OCI-LY3 (cell line): ENCODE data around the gene TH.

Experiments used
- H2AFZ ChIP-seq: fragments of 200-600, 300-600 bp; shearing (Covaris generic); 2 replicates; pipeline ENCODE4 v1.6.0; 2014; ENCODE audit warnings: antibody characterized with exemption, low read depth, low read length
- H3K27ac ChIP-seq: fragments of 200-600, 300-600 bp; sonication (generic); 2 replicates; pipeline ENCODE4 v1.5.1; 2014; ENCODE audit warnings: mild to moderate bottlenecking, low read length, moderate library complexity, mixed read lengths
- H3K27me3 ChIP-seq: fragments of 200-600, 300-600 bp; sonication (generic); 2 replicates; pipeline ENCODE4 v1.6.1; 2014; ENCODE audit warnings: low read depth, low read length, mixed read lengths
- H3K36me3 ChIP-seq: fragments of 200-600, 300-600 bp; sonication (generic); replicated peaks from 2 replicates; pipeline ENCODE3; 2014; ENCODE audit warnings: low read depth, low read length, mixed read lengths
- H3K4me1 ChIP-seq: fragments of 300-600, 200-600 bp; sonication (generic); 2 replicates; pipeline ENCODE4 v1.6.1; 2014; ENCODE audit warnings: low read length, mixed read lengths
- H3K4me2 ChIP-seq: fragments of 200-600, 300-600 bp; sonication (generic); 2 replicates; pipeline ENCODE4 v1.6.1; 2014; ENCODE audit warnings: low read length, mixed read lengths
- H3K4me3 ChIP-seq: fragments of 300-600, 200-600 bp; sonication (generic); 2 replicates; pipeline ENCODE4 v1.5.1; 2014; ENCODE audit warnings: antibody characterized with exemption, mild to moderate bottlenecking, low read length, moderate library complexity
- H3K79me2 ChIP-seq: fragments of 300-600, 200-600 bp; shearing (Covaris generic); 2 replicates; pipeline ENCODE4 v1.6.1; 2014; ENCODE audit warnings: mild to moderate bottlenecking, low read length, mixed read lengths
- H3K9ac ChIP-seq: fragments of 300-600, 200-600 bp; shearing (Covaris generic); 2 replicates; pipeline ENCODE4 v1.6.0; 2014; ENCODE audit warnings: mild to moderate bottlenecking, low read length, moderate library complexity
- H3K9me3 ChIP-seq: fragments of 200-600, 300-600 bp; shearing (Covaris generic); 2 replicates; pipeline ENCODE4 v1.6.1; 2014; ENCODE audit warnings: low read length, mixed read lengths; ENCODE audit not compliant: insufficient read depth
- H4K20me1 ChIP-seq: fragments of 200-600, 300-600 bp; sonication (generic); 2 replicates; pipeline ENCODE4 v1.6.1; 2016; ENCODE audit warnings: low read length, mixed read lengths; ENCODE audit not compliant: insufficient read depth
- EZH2phosphoT487 ChIP-seq: fragments of 200-600 bp; shearing (Covaris generic); IDR thresholded peaks from 2 replicates; pipeline ENCODE4 v1.6.1; 2018; ENCODE audit warnings: antibody characterized with exemption, mixed run types, low read depth
- TF ChIP-seq, protein P1 (sequence below): fragments of 200-600, 300-600 bp; sonication (generic); IDR thresholded peaks from 2 replicates; pipeline ENCODE4 v1.5.1; 2014; ENCODE audit warnings: antibody characterized with exemption, low read length, low read depth

TH gene

DNA sequence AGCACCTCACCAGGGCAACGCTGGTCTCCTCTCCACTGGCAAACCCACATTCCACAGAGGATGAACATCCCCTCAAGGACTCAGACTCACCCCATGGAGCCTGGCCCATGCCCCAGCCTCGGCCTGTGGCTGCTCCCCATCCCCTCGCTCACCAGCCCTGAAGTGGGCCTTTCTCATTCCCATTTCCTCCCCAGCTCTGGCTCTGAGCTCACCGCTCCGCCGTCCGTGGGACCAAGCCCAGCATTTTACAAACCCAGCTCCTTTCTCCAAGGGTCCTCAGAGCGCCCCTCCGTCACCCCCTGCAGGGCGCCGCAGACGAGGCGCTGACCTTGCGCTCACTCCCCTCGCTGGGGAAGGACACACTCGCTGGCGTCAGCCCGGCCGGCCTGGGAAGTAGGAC is 25.6 kb downstream of the TH start:
- no peak overlapping the region for H3K4me2 ChIP-seq
- H3K4me1 ChIP-seq, result peaks cover 38% of the 10 kb centered on the region
- TF ChIP-seq, protein P1, sequence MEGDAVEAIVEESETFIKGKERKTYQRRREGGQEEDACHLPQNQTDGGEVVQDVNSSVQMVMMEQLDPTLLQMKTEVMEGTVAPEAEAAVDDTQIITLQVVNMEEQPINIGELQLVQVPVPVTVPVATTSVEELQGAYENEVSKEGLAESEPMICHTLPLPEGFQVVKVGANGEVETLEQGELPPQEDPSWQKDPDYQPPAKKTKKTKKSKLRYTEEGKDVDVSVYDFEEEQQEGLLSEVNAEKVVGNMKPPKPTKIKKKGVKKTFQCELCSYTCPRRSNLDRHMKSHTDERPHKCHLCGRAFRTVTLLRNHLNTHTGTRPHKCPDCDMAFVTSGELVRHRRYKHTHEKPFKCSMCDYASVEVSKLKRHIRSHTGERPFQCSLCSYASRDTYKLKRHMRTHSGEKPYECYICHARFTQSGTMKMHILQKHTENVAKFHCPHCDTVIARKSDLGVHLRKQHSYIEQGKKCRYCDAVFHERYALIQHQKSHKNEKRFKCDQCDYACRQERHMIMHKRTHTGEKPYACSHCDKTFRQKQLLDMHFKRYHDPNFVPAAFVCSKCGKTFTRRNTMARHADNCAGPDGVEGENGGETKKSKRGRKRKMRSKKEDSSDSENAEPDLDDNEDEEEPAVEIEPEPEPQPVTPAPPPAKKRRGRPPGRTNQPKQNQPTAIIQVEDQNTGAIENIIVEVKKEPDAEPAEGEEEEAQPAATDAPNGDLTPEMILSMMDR, result no peak
- no peak for TF ChIP-seq EZH2phosphoT487
- H3K27me3 ChIP-seq, result peaks cover 89% of the 10 kb centered on the region
- H3K79me2 ChIP-seq, result no peaks in the 10 kb centered on the region
- H3K9me3 ChIP-seq, result no peaks in the 10 kb centered on the region
- H3K36me3 ChIP-seq, result no peaks in the 10 kb centered on the region
- no peak overlapping the region for H3K27ac ChIP-seq
- H3K4me3 ChIP-seq, result no peak overlapping the region
- no peak overlapping the region for H3K9ac ChIP-seq
- H4K20me1 ChIP-seq, result no peaks in the 10 kb centered on the region
- H2AFZ ChIP-seq, result no peak overlapping the region

DNA sequence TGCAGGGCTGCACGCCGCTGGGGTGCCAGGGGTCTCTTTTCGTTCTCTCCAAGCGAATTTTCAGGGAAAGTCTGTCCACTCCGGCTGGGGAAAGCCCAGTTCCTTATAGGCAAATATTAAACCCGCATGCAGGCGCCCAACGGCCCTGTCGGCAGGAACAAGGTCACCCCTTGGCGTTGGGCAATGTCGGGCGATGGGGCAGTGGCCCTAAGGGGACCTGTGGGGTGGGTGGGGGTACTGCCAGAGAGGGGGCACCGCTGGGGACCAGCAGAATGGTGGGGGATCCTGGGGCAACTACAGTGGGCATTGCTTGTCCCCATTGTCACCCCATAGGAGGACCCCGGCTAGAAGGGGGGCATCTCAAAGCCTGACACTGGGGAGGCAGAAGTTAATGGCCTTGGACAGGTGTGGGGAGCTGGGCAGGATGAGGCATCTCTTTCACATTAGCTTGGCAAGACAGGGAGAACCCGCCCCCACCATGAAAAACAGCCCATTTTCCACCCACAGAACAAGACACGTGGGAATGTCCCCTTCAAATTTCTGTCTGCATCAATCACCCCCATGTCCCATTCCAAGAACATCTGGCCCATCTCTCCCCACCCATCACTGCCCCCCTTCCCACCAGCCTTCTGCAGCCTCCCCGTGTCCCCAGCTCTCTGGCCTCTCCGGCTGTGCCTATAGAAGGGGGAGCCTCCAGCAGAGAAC is 26.9 kb downstream of the TH start:
- H3K27me3 ChIP-seq, result peaks cover 78% of the 10 kb centered on the region
- no peaks in the 10 kb centered on the region for H3K9me3 ChIP-seq
- peak overlapping the region; percentile 67 for H3K4me3 ChIP-seq
- TF ChIP-seq, protein P1, result no peak
- no peak for TF ChIP-seq EZH2phosphoT487
- no peaks in the 10 kb centered on the region for H3K36me3 ChIP-seq
- no peak overlapping the region for H3K27ac ChIP-seq
- H2AFZ ChIP-seq, result no peak overlapping the region
- peaks cover 39% of the 10 kb centered on the region for H3K4me1 ChIP-seq
- H3K9ac ChIP-seq, result no peak overlapping the region
- no peaks in the 10 kb centered on the region for H4K20me1 ChIP-seq
- H3K79me2 ChIP-seq, result no peaks in the 10 kb centered on the region
- peak overlapping the region; percentile 52 for H3K4me2 ChIP-seq

DNA sequence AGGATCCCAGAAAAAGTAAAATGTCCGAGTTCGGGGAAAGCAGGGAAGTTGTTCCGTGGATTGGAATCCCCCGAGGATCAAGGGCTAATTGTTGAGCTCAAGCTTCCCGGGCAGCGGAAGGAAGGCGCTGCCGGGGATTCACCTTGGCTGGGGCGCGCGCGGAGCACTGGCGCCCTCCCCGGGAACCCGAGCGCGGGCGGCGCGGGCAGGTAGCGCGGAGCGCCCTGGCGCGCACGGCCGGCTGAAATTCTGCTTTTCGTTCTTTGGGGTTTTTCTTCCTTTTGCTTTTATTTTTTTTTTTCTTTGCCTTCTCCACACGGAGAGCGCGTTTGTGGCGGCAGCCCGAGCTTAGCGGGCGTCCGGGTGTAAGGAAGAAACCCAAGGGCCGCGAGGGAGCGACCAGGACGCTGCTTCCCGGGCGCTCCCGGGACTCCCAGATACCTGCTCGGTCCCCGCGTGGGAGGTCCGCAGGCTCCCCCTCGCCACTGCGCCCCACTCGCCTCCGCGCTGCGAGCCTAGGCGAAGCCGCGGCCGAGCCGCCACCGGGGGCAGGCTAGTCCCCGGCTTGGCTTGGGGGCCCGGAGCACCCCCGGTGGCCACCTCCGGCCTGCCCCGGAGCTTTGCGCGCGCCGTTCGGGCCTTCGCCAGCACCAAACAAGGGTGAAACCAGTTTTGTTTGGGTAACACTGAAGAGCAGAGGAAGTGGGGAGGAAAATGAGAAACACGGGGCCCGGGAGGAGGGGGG is 27.6 kb downstream of the TH start:
- Histone ChIP-seq H3K4me3 (peak overlapping the region; percentile 67), H3K9me3 (no peaks in the 10 kb centered on the region), H4K20me1 (no peaks in the 10 kb centered on the region), H3K27me3 (peaks cover 71% of the 10 kb centered on the region), H3K4me2 (peak overlapping the region; percentile 52), H3K4me1 (peaks cover 39% of the 10 kb centered on the region), H3K36me3 (no peaks in the 10 kb centered on the region), H2AFZ (no peak overlapping the region), H3K9ac (peak overlapping the region; percentile 16; the same call in 1 of the 2 replicates), H3K27ac (no peak overlapping the region), H3K79me2 (no peaks in the 10 kb centered on the region)
- no peak for TF ChIP-seq EZH2phosphoT487
- TF ChIP-seq, protein P1, result peak; percentile 30; the same call in 1 of the 2 replicates

DNA sequence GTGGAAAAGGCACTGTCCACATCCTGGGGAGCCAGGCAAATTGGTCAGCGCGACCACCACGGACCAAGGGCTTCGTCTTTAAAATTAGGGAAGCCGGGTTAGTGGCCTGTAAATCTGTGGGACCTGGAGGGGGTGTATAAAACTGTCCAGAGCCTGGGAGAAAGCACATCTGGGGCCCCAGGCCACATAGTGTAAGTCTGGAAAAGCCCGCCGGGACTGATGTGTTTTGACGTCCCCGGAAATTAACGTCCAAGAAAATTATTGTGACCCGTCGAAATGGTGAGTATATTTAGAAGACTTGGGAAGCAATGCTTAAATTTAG is 28.2 kb downstream of the TH start:
- Histone ChIP-seq H2AFZ (no peak overlapping the region), H3K79me2 (no peaks in the 10 kb centered on the region), H3K27me3 (peaks cover 66% of the 10 kb centered on the region), H3K9ac (peak overlapping the region; percentile 16; the same call in 1 of the 2 replicates), H3K36me3 (no peaks in the 10 kb centered on the region), H3K9me3 (no peaks in the 10 kb centered on the region), H3K4me2 (peak overlapping the region; percentile 52), H4K20me1 (no peaks in the 10 kb centered on the region), H3K27ac (no peak overlapping the region), H3K4me1 (peaks cover 39% of the 10 kb centered on the region), H3K4me3 (peak overlapping the region; percentile 67)
- TF ChIP-seq, protein P1, result no peak
- TF ChIP-seq EZH2phosphoT487, result no peak
